ENCODE measurements around the gene PPP2R3A. TPM values are rescaled to one million over a fixed set of nuclear protein-coding genes. Genes with fewer than 3 reads are reported as not detected.

PPP2R3A gene
- total and polyA plus RNA-seq, 2 donors from 2014 or later: 16.6 to 71.9 TPM

- intact Hi-C loops (cut with DNase I): no loop called here
- no peak for FAIRE-seq
- no peaks in the 10 kb centered on the region for H3K4me1 ChIP-seq (ENCODE audit: control insufficient read depth in 2 of 3, insufficient read depth in 2 of 3, low read depth in 1 of 3, low read length in 3 of 3)
- H3K9ac ChIP-seq (ENCODE audit: low read length in 3 of 3): no peak overlapping the region
- peak overlapping the region in 1 of 2 donors; percentile 42 for H3K27ac ChIP-seq (ENCODE audit: low read depth in 2 of 2, low read length in 2 of 2)
- no peaks in the 10 kb centered on the region for H3K9me3 ChIP-seq (ENCODE audit: control insufficient read depth in 2 of 3, insufficient read depth in 1 of 3, low read length in 3 of 3)
- no peak overlapping the region for H3K4me3 ChIP-seq (ENCODE audit: low read length in 3 of 3)
- no peak for TF ChIP-seq CTCF (IDR thresholded peaks at IDR 0.05; ENCODE audit: borderline replicate concordance, extremely low read depth, insufficient read depth)
- H3K27me3 ChIP-seq (ENCODE audit: control insufficient read depth, insufficient read depth, low read length): no peaks in the 10 kb centered on the region
- DNase-seq: no peak
- H3K36me3 ChIP-seq (ENCODE audit: control insufficient read depth in 2 of 3, insufficient read depth in 3 of 3, low read length in 3 of 3): no peaks in the 10 kb centered on the region
These were observed 32.2 kb downstream of the PPP2R3A start for GRCh38 chr3:135997554-135998320.

- Histone ChIP-seq H3K4me1 (ENCODE audit: control insufficient read depth in 2 of 3, insufficient read depth in 2 of 3, low read depth in 1 of 3, low read length in 3 of 3) (no peaks in the 10 kb centered on the region), H3K4me3 (ENCODE audit: low read length in 3 of 3) (no peak overlapping the region), H3K9me3 (ENCODE audit: control insufficient read depth in 2 of 3, insufficient read depth in 1 of 3, low read length in 3 of 3) (no peaks in the 10 kb centered on the region), H3K36me3 (ENCODE audit: control insufficient read depth in 2 of 3, insufficient read depth in 3 of 3, low read length in 3 of 3) (peaks cover 0 to 5% (median 4%) of the 10 kb centered on the region in 3 donors), H3K27me3 (ENCODE audit: control insufficient read depth, insufficient read depth, low read length) (no peaks in the 10 kb centered on the region), H3K9ac (ENCODE audit: low read length in 3 of 3) (no peak overlapping the region), H3K27ac (ENCODE audit: low read depth in 2 of 2, low read length in 2 of 2) (no peak overlapping the region)
- DNase-seq: no peak
- intact Hi-C loops (cut with DNase I): no loop called here
- FAIRE-seq: no peak
- no peak for TF ChIP-seq CTCF (IDR thresholded peaks at IDR 0.05; ENCODE audit: borderline replicate concordance, extremely low read depth, insufficient read depth)
These were observed 42.7 kb downstream of the PPP2R3A start for GRCh38 chr3:136008221-136008620.

GRCh38 chr3:136008732-136009470, 43.4 kb downstream of the PPP2R3A start:
- no peak overlapping the region for H3K27ac ChIP-seq (ENCODE audit: low read depth in 2 of 2, low read length in 2 of 2)
- DNase-seq (no peak), FAIRE-seq (no peak)
- no peak for TF ChIP-seq CTCF (IDR thresholded peaks at IDR 0.05; ENCODE audit: borderline replicate concordance, extremely low read depth, insufficient read depth)
- peaks cover 0 to 5% (median 3%) of the 10 kb centered on the region in 3 donors for H3K36me3 ChIP-seq (ENCODE audit: control insufficient read depth in 2 of 3, insufficient read depth in 3 of 3, low read length in 3 of 3)
- H3K27me3 ChIP-seq (ENCODE audit: control insufficient read depth, insufficient read depth, low read length): no peaks in the 10 kb centered on the region
- H3K9me3 ChIP-seq (ENCODE audit: control insufficient read depth in 2 of 3, insufficient read depth in 1 of 3, low read length in 3 of 3): no peaks in the 10 kb centered on the region
- H3K9ac ChIP-seq (ENCODE audit: low read length in 3 of 3): no peak overlapping the region
- no peaks in the 10 kb centered on the region for H3K4me1 ChIP-seq (ENCODE audit: control insufficient read depth in 2 of 3, insufficient read depth in 2 of 3, low read depth in 1 of 3, low read length in 3 of 3)
- no peak overlapping the region for H3K4me3 ChIP-seq (ENCODE audit: low read length in 3 of 3)
- intact Hi-C loops (cut with DNase I): no loop called here

All from kidney (tissue), 14 donors.